HCT116 (cell line): ENCODE results near the gene RPS6KA2. TPM values are rescaled to one million over a fixed set of nuclear protein-coding genes. Genes with fewer than 3 reads are reported as not detected.

Experiments used
- ATAC-seq: fragments of 200-7000 bp; cut with Tn5 transposase; 2 replicates; pipeline ENCODE4 v1.9.1; 2020; ENCODE audit warnings: mild to moderate bottlenecking, moderate library complexity
- BruUV-seq: library from RNA; stranded (reverse); fragments of 400-500 nt; replicated peaks from 2 replicates; lab custom pipeline; 2021; lab: Mats Ljungman, UMichigan
- CTCF ChIA-PET: fragments of 300-600 bp; sonication (Branson Sonifier 250); formaldehyde crosslinking; loops from one replicate; lab custom pipeline; 2021; ENCODE audit warnings: antibody characterized with exemption; lab: Charles Lee
- POLR2A ChIA-PET: fragments of 300-600, 350-600 bp; sonication (Branson Sonifier 250); formaldehyde crosslinking; loops from one replicate; lab custom pipeline; 2021; ENCODE audit warnings: antibody characterized with exemption; lab: Charles Lee
- RAD21 ChIA-PET, 2 experiments: fragments of 300-600 bp; sonication (Branson Sonifier 250); formaldehyde crosslinking; loops; one replicate each; lab custom pipeline; 2023; ENCODE audit warnings: low total read pairs in 2 of 2; ENCODE audit not compliant: uncharacterized antibody in 2 of 2, unreplicated experiment in 2 of 2, low non-redundant PET in 1 of 2; lab: Charles Lee
- DNase-seq: peaks from one replicate; pipeline ENCODE4 v3.0.0-alpha.2; 2010; ENCODE audit warnings: low read depth, low spot score
- H2AFZ ChIP-seq: fragments of 200-600 bp; shearing (Covaris generic), sonication (generic); 2 replicates; pipeline ENCODE4 v1.6.1; 2017; ENCODE audit warnings: low read depth, mixed run types, mixed read lengths, antibody characterized with exemption, low read length; ENCODE audit not compliant: poor library complexity, severe bottlenecking
- H3K27ac ChIP-seq: 2 replicates; pipeline ENCODE4 v1.5.1; 2012; ENCODE audit warnings: low read depth, low read length
- H3K27me3 ChIP-seq: fragments of 200-600 bp; sonication (generic); 2 replicates; pipeline ENCODE4 v1.6.1; 2016; ENCODE audit warnings: mixed run types, low read length, mixed read lengths; ENCODE audit not compliant: insufficient read depth
- H3K36me3 ChIP-seq, 2 experiments: fragments of 200-500 bp in 1 of 2; fragments of 200-600 bp in 1 of 2; sonication (Bioruptor generic) in 1 of 2; sonication (generic) in 1 of 2; 2 replicates each; pipeline versions ENCODE4 v1.5.1 to v1.6.1; 2014 to 2016; ENCODE audit warnings: low read length in 2 of 2, inconsistent platforms in 1 of 2, mixed read lengths in 1 of 2, mixed run types in 1 of 2; ENCODE audit not compliant: insufficient read depth in 2 of 2, control insufficient read depth in 1 of 2
- H3K4me1 ChIP-seq, 2 experiments: fragments of 200-600 bp in 1 of 2; sonication (generic) in 1 of 2; 2 replicates each; pipeline versions ENCODE4 v1.5.1 to v1.6.1; 2012 to 2017; ENCODE audit warnings: low read length in 2 of 2, inconsistent platforms in 1 of 2, mild to moderate bottlenecking in 1 of 2, mixed read lengths in 1 of 2, mixed run types in 1 of 2, moderate library complexity in 1 of 2; ENCODE audit not compliant: insufficient read depth in 2 of 2, control insufficient read depth in 1 of 2
- H3K4me2 ChIP-seq: fragments of 200-600 bp; sonication (generic); 2 replicates; pipeline ENCODE4 v1.6.1; 2017; ENCODE audit warnings: mixed run types, low read length, mixed read lengths
- H3K4me3 ChIP-seq, 2 experiments: fragments of 200-600 bp in 1 of 2; sonication (generic) in 1 of 2; replicated peaks in 1 of 2; 2 replicates each; pipeline ENCODE4 v1.5.1; 2011 to 2016; ENCODE audit warnings: low read length in 2 of 2, control low read depth in 1 of 2, low read depth in 1 of 2, mild to moderate bottlenecking in 1 of 2, mixed read lengths in 1 of 2, mixed run types in 1 of 2
- H3K79me2 ChIP-seq: fragments of 200-600 bp; sonication (generic); 2 replicates; pipeline ENCODE4 v1.6.1; 2017; ENCODE audit warnings: mild to moderate bottlenecking, mixed run types, low read length, moderate library complexity, mixed read lengths; ENCODE audit not compliant: insufficient read depth
- H3K9ac ChIP-seq: fragments of 200-600 bp; sonication (generic); 2 replicates; pipeline ENCODE4 v1.6.1; 2016; ENCODE audit warnings: low read length, mixed read lengths
- H3K9me2 ChIP-seq: fragments of 200-600 bp; sonication (generic), shearing (Covaris generic); 2 replicates; pipeline ENCODE4 v1.6.1; 2017; ENCODE audit warnings: mixed run types, mild to moderate bottlenecking, moderate library complexity; ENCODE audit not compliant: insufficient read depth
- H3K9me3 ChIP-seq, 2 experiments: fragments of 200-500 bp in 1 of 2; fragments of 200-600 bp in 1 of 2; sonication (Bioruptor generic) in 1 of 2; sonication (generic) in 1 of 2; 2 replicates each; pipeline ENCODE4 v1.6.1; 2014 to 2017; ENCODE audit warnings: low read length in 2 of 2, mixed read lengths in 2 of 2, inconsistent platforms in 1 of 2, low read depth in 1 of 2, mild to moderate bottlenecking in 1 of 2, mixed run types in 1 of 2, moderate library complexity in 1 of 2; ENCODE audit not compliant: control insufficient read depth in 1 of 2, insufficient read depth in 1 of 2
- H4K20me1 ChIP-seq: fragments of 200-600 bp; sonication (generic), shearing (Covaris generic); 2 replicates; pipeline ENCODE4 v1.6.1; 2017; ENCODE audit warnings: mixed run types, mild to moderate bottlenecking, moderate library complexity; ENCODE audit not compliant: insufficient read depth
- CEBPB ChIP-seq: IDR thresholded peaks from 2 replicates; pipeline ENCODE4 v1.6.1; 2012; ENCODE audit warnings: low read depth
- EGR1 ChIP-seq: IDR thresholded peaks from 2 replicates; pipeline ENCODE4 v1.6.1; 2012; ENCODE audit warnings: low read depth
- ELF1 ChIP-seq: IDR thresholded peaks from 2 replicates; pipeline ENCODE4 v1.6.1; 2012; ENCODE audit warnings: low read depth, borderline replicate concordance
- EZH2phosphoT487 ChIP-seq: fragments of 200-600 bp; IDR thresholded peaks from 2 replicates; pipeline ENCODE4 v1.6.1; 2018; ENCODE audit warnings: antibody characterized with exemption, borderline replicate concordance
- FOSL1 ChIP-seq: IDR thresholded peaks from 2 replicates; pipeline ENCODE4 v1.6.1; 2012; ENCODE audit warnings: low read depth
- JUND ChIP-seq: IDR thresholded peaks from 2 replicates; pipeline ENCODE4 v1.6.1; 2012
- MAX ChIP-seq: IDR thresholded peaks from 2 replicates; pipeline ENCODE4 v1.6.1; 2012
- POLR2A ChIP-seq: IDR thresholded peaks from 2 replicates; pipeline ENCODE4 v1.7.0; 2011; ENCODE audit warnings: borderline replicate concordance; ENCODE audit not compliant: insufficient read depth, insufficient read length; ENCODE audit errors: extremely low read depth
- POLR2AphosphoS5 ChIP-seq: IDR thresholded peaks from 2 replicates; pipeline ENCODE4 v1.6.1; 2011; ENCODE audit warnings: mild to moderate bottlenecking, low read depth, low read length, moderate library complexity
- SIN3A ChIP-seq: IDR thresholded peaks from 2 replicates; pipeline ENCODE4 v1.6.1; 2012; ENCODE audit warnings: low read depth
- SRF ChIP-seq: IDR thresholded peaks from 2 replicates; pipeline ENCODE4 v1.6.1; 2012; ENCODE audit warnings: low read depth
- TCF7L2 ChIP-seq: IDR thresholded peaks from 2 replicates; pipeline ENCODE4 v1.7.0; 2011; ENCODE audit warnings: borderline replicate concordance, inconsistent platforms; ENCODE audit not compliant: insufficient read depth, insufficient read length; ENCODE audit errors: extremely low read depth
- YY1 ChIP-seq: IDR thresholded peaks from 2 replicates; pipeline ENCODE4 v1.6.1; 2011; ENCODE audit warnings: low read length, low read depth, moderate library complexity, mild to moderate bottlenecking; ENCODE audit not compliant: insufficient replicate concordance; ENCODE audit errors: extremely low read depth
- ZNF274 ChIP-seq: fragments of 200-500 bp; sonication (Bioruptor generic); IDR thresholded peaks from 2 replicates; pipeline ENCODE4 v1.6.1; 2014; ENCODE audit warnings: mild to moderate bottlenecking, low read depth, low read length, inconsistent platforms
- intact Hi-C: fragments of 100-400 bp; cut with micrococcal nuclease; formaldehyde crosslinking; loops from 2 replicates; pipeline ENCODE4 v1.10.0; 2022
- total RNA-seq: library from RNA; stranded (reverse); gene quantifications from one replicate; pipeline ENCODE4 v1.2.1, GENCODE V29; 2021; ENCODE audit not compliant: unreplicated experiment
- TF ChIP-seq, protein P1 (sequence below): IDR thresholded peaks from 2 replicates; pipeline ENCODE4 v1.6.1; 2011; ENCODE audit warnings: mild to moderate bottlenecking, low read length, moderate library complexity; ENCODE audit not compliant: insufficient replicate concordance; ENCODE audit errors: extremely low read depth
- TF ChIP-seq, protein P2 (sequence below): IDR thresholded peaks from 2 replicates; pipeline ENCODE4 v1.6.1; 2012

RPS6KA2 gene
- total RNA-seq, 1 experiment from 2014 or later = 8.5 TPM

DNA sequence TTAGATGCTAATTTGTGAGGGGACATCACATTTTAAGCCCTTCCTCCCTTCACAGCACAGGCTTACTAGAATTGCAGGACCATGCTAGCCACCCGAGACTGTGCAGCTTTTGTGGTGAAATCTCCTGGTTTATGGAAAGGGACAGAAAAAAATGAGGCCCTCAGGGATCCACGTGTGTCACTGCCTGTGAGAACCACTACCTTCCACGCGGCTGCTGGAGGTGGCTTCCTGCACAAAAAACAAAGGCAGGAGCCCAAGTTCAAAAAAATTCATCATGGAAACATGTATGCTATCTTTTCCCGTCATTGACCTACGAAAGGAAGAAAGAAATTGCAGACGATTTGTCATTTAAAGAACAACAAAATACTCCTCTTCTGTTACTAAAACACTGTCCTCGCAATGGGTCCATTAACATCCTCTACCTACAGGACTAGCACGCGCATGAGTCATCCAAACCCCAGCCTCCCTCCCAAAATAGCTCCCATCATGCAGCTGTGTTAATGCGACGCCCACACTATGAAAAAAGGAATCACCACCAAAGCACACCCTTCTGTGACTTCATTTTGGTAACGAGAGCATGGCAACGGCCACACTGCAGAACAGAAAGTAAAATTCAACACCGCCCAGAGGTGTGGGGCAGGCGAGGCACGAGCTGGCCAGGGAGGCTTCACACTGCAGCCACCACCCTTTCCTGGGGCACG lies 86.3 kb downstream of the RPS6KA2 start:
- TF ChIP-seq, protein P1, sequence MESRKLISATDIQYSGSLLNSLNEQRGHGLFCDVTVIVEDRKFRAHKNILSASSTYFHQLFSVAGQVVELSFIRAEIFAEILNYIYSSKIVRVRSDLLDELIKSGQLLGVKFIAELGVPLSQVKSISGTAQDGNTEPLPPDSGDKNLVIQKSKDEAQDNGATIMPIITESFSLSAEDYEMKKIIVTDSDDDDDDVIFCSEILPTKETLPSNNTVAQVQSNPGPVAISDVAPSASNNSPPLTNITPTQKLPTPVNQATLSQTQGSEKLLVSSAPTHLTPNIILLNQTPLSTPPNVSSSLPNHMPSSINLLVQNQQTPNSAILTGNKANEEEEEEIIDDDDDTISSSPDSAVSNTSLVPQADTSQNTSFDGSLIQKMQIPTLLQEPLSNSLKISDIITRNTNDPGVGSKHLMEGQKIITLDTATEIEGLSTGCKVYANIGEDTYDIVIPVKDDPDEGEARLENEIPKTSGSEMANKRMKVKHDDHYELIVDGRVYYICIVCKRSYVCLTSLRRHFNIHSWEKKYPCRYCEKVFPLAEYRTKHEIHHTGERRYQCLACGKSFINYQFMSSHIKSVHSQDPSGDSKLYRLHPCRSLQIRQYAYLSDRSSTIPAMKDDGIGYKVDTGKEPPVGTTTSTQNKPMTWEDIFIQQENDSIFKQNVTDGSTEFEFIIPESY = no peak
- TF ChIP-seq POLR2A (no peak), SIN3A (no peak), MAX (peak; percentile 37; the same call in 1 of the 2 replicates), SRF (no peak), CEBPB (no peak), EZH2phosphoT487 (no peak), POLR2AphosphoS5 (no peak), ZNF274 (no peak), EGR1 (peak; percentile 44; the same call in 1 of the 2 replicates), FOSL1 (peak; percentile 40; the same call in 1 of the 2 replicates), JUND (0 out of 2 replicates have a peak, but pooled peaks have one; percentile 23), ELF1 (no peak), TCF7L2 (no peak), YY1 (no peak)
- TF ChIP-seq, protein P2, sequence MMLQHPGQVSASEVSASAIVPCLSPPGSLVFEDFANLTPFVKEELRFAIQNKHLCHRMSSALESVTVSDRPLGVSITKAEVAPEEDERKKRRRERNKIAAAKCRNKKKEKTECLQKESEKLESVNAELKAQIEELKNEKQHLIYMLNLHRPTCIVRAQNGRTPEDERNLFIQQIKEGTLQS = no peak
- Histone ChIP-seq H3K27me3 (no peaks in the 10 kb centered on the region), H3K27ac (no peak overlapping the region), H4K20me1 (no peaks in the 10 kb centered on the region), H3K9ac (no peak overlapping the region), H3K4me2 (peak overlapping the region; percentile 29), H3K9me3 (no peaks in the 10 kb centered on the region), H3K4me3 (no peak overlapping the region), H3K9me2 (no peaks in the 10 kb centered on the region), H3K36me3 (no peaks in the 10 kb centered on the region), H2AFZ (no peak overlapping the region), H3K4me1 (peaks cover 5 to 16% of the 10 kb centered on the region in 2 experiments; a peak in 3 of 4 replicates), H3K79me2 (no peaks in the 10 kb centered on the region)
- ChIA-PET POLR2A (no interaction called here), RAD21 (no interaction called here), CTCF (interaction anchor here (1.1 kb wide), 1 partner anchor 29 kb away, joined by 3 read pairs; no protein-coding TSS in a partner anchor)
- ATAC-seq (peak; percentile 54), DNase-seq (no peak)
- BruUV-seq = no TSS peak
- intact Hi-C loops = no loop called here
